ENCODE results near the gene REG1A.

The REG1A gene, protein sequence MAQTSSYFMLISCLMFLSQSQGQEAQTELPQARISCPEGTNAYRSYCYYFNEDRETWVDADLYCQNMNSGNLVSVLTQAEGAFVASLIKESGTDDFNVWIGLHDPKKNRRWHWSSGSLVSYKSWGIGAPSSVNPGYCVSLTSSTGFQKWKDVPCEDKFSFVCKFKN

DNA sequence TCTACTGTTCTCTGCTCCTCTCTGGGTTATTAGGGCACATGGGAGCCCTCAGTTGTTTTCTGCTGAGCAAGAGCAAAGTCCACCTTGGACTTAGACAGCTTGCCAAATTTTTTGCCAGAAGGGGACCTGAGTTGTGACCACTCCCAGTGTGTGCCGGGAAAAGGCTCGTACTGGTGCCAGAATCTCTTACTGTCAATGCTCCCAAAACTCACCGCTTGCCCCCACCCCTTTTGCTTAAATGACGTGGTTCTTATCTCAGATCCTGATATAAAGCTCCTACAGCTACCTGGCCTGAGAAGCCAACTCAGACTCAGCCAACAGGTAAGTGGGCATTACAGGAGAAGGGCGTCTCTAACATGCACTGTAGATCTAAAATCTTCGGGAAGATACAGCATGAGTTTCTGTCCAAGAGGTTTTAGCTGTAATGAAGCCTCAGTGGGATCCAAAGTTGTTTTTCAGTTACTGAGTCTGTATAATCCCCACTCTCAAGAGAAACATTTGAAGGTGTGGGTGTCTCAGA lies at the start of gene REG1A:
Gene REG1A (plus strand): TSS at position 295 of the 520 bp plus-strand sequence. CDS start 374 bp downstream, outside the sequence.
- no peaks in the 10 kb centered on the region for H3K9me3 ChIP-seq (ENCODE audit: low read length)
- TF ChIP-seq EZH2 (IDR thresholded peaks at IDR 0.05; ENCODE audit: borderline replicate concordance, low read length), result no peak
- TF ChIP-seq, protein P1, sequence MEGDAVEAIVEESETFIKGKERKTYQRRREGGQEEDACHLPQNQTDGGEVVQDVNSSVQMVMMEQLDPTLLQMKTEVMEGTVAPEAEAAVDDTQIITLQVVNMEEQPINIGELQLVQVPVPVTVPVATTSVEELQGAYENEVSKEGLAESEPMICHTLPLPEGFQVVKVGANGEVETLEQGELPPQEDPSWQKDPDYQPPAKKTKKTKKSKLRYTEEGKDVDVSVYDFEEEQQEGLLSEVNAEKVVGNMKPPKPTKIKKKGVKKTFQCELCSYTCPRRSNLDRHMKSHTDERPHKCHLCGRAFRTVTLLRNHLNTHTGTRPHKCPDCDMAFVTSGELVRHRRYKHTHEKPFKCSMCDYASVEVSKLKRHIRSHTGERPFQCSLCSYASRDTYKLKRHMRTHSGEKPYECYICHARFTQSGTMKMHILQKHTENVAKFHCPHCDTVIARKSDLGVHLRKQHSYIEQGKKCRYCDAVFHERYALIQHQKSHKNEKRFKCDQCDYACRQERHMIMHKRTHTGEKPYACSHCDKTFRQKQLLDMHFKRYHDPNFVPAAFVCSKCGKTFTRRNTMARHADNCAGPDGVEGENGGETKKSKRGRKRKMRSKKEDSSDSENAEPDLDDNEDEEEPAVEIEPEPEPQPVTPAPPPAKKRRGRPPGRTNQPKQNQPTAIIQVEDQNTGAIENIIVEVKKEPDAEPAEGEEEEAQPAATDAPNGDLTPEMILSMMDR (IDR thresholded peaks at IDR 0.05; ENCODE audit: low read length), result no peak
- no peak within 1 kb of the TSS for H3K4me3 ChIP-seq (ENCODE audit: low read depth, low read length, poor library complexity, severe bottlenecking)

DNA sequence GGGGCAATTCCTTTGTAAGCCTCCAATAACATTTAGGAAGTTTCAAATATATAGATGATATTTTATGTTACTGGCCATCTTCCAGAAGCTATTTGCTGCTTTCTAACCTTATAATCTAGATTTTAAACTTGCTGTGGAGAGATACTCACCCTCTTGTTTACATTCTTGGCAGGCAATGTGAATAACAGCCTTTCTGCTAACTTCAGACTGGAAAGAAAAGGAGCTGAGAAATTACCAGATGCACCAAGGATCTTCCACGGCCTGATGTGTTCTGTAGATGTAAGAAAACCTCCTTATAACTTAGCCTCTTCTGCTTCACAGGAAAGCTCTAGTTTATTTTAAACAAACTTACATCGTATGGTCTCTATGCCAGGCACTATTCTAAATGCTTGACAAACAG lies 49.2 kb upstream of the REG1A start:
- Histone ChIP-seq H3K9ac (ENCODE audit: low read length) (no peak overlapping the region), H4K20me1 (ENCODE audit: insufficient read depth, low read length) (no peaks in the 10 kb centered on the region), H3K4me1 (ENCODE audit: insufficient read depth, low read length, severe bottlenecking) (no peaks in the 10 kb centered on the region), H3K36me3 (ENCODE audit: insufficient read depth, low read length) (no peaks in the 10 kb centered on the region), H2AFZ (ENCODE audit: low read length) (no peak overlapping the region), H3K27me3 (ENCODE audit: insufficient read depth, low read length) (no peaks in the 10 kb centered on the region), H3K79me2 (ENCODE audit: insufficient read depth, low read length) (no peaks in the 10 kb centered on the region), H3K9me2 (ENCODE audit: low read depth, low read length) (no peaks in the 10 kb centered on the region), H3K9me3 (ENCODE audit: low read length) (no peaks in the 10 kb centered on the region), H3K27ac (ENCODE audit: low read depth, low read length, poor library complexity, severe bottlenecking) (no peak overlapping the region), H3F3A (ENCODE audit: insufficient read depth, low read length) (no peaks in the 10 kb centered on the region), H3K4me3 (ENCODE audit: low read depth, low read length, poor library complexity, severe bottlenecking) (no peak overlapping the region), H3K4me2 (ENCODE audit: low read length) (no peak overlapping the region)
- TF ChIP-seq, protein P1 (IDR thresholded peaks at IDR 0.05; ENCODE audit: low read length), result no peak
- no peak for TF ChIP-seq EZH2 (IDR thresholded peaks at IDR 0.05; ENCODE audit: borderline replicate concordance, low read length)

More for the DNA sequence above, at the start of gene REG1A:
- H3K36me3 ChIP-seq (ENCODE audit: insufficient read depth, low read length), result no peaks in the 10 kb centered on the region
- H3K79me2 ChIP-seq (ENCODE audit: insufficient read depth, low read length), result no peaks in the 10 kb centered on the region
- no peaks in the 10 kb centered on the region for H3K4me1 ChIP-seq (ENCODE audit: insufficient read depth, low read length, severe bottlenecking)
- no peak within 1 kb of the TSS for H3K4me2 ChIP-seq (ENCODE audit: low read length)
- H4K20me1 ChIP-seq (ENCODE audit: insufficient read depth, low read length), result no peaks in the 10 kb centered on the region
- H3K9me2 ChIP-seq (ENCODE audit: low read depth, low read length), result no peaks in the 10 kb centered on the region
- no peak within 1 kb of the TSS for H2AFZ ChIP-seq (ENCODE audit: low read length)
- no peak within 1 kb of the TSS for H3K27ac ChIP-seq (ENCODE audit: low read depth, low read length, poor library complexity, severe bottlenecking)
- no peaks in the 10 kb centered on the region for H3F3A ChIP-seq (ENCODE audit: insufficient read depth, low read length)
- no peaks in the 10 kb centered on the region for H3K27me3 ChIP-seq (ENCODE audit: insufficient read depth, low read length)
- H3K9ac ChIP-seq (ENCODE audit: low read length), result no peak within 1 kb of the TSS

DNA sequence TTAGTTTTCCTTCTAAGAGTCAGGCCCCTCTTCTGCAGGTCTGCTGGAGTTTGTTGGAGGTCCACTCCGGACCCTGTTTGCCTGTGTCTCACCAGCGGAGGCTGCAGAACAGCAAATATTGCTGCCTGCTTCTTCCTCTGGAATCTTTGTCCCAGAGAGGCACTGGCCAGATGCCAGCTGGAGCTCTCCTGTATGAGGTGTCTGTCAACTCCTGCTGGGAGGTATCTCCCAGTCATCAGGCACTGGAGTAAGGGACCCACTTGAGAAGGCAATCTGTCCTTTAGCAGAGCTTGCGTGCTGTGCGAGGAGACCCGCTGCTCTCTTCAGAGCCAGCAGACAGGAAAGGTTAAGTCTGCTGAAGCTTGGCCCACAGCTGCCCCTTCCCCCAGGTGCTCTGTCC lies 37.3 kb upstream of the REG1A start:
- no peak overlapping the region for H3K4me2 ChIP-seq (ENCODE audit: low read length)
- no peaks in the 10 kb centered on the region for H3K79me2 ChIP-seq (ENCODE audit: insufficient read depth, low read length)
- H3F3A ChIP-seq (ENCODE audit: insufficient read depth, low read length), result no peaks in the 10 kb centered on the region
- no peaks in the 10 kb centered on the region for H3K4me1 ChIP-seq (ENCODE audit: insufficient read depth, low read length, severe bottlenecking)
- no peak overlapping the region for H3K27ac ChIP-seq (ENCODE audit: low read depth, low read length, poor library complexity, severe bottlenecking)
- no peaks in the 10 kb centered on the region for H3K36me3 ChIP-seq (ENCODE audit: insufficient read depth, low read length)
- H3K9me3 ChIP-seq (ENCODE audit: low read length), result no peaks in the 10 kb centered on the region
- no peak overlapping the region for H3K9ac ChIP-seq (ENCODE audit: low read length)
- H4K20me1 ChIP-seq (ENCODE audit: insufficient read depth, low read length), result no peaks in the 10 kb centered on the region
- no peaks in the 10 kb centered on the region for H3K27me3 ChIP-seq (ENCODE audit: insufficient read depth, low read length)
- H3K9me2 ChIP-seq (ENCODE audit: low read depth, low read length), result no peaks in the 10 kb centered on the region
- no peak overlapping the region for H3K4me3 ChIP-seq (ENCODE audit: low read depth, low read length, poor library complexity, severe bottlenecking)
- H2AFZ ChIP-seq (ENCODE audit: low read length), result no peak overlapping the region
- TF ChIP-seq, protein P1 (IDR thresholded peaks at IDR 0.05; ENCODE audit: low read length), result no peak
- no peak for TF ChIP-seq EZH2 (IDR thresholded peaks at IDR 0.05; ENCODE audit: borderline replicate concordance, low read length)
